GM12875 (cell line): ENCODE results near the gene THADA.

Experiments used
- H3K4me3 ChIP-seq: one replicate; pipeline ENCODE4 v1.5.1; 2011; ENCODE audit warnings: low read depth, low read length, control low read depth
- CTCF ChIP-seq: IDR thresholded peaks from 2 replicates; pipeline ENCODE4 v1.5.1; 2011; ENCODE audit warnings: low read depth, mild to moderate bottlenecking, control low read depth, inconsistent platforms, low read length, moderate library complexity, borderline replicate concordance; ENCODE audit not compliant: insufficient read depth

The THADA gene

GRCh38 chr2:43348908-43349661, 246.8 kb downstream of the THADA start:
- H3K4me3 ChIP-seq: no peak overlapping the region
- TF ChIP-seq CTCF: no peak

GRCh38 chr2:43347746-43348145, 248.1 kb downstream of the THADA start:
- no peak overlapping the region for H3K4me3 ChIP-seq
- TF ChIP-seq CTCF: no peak

GRCh38 chr2:43346602-43347567, 249.0 kb downstream of the THADA start:
- no peak for TF ChIP-seq CTCF
- H3K4me3 ChIP-seq: no peak overlapping the region

- no peak overlapping the region for H3K4me3 ChIP-seq
- no peak for TF ChIP-seq CTCF
Observed at GRCh38 chr2:43345872-43346271, 250.0 kb downstream of the THADA start.

GRCh38 chr2:43345391-43345813, 250.4 kb downstream of the THADA start:
- no peak overlapping the region for H3K4me3 ChIP-seq
- TF ChIP-seq CTCF: no peak

GRCh38 chr2:43344868-43345373, 250.9 kb downstream of the THADA start:
- TF ChIP-seq CTCF: no peak
- no peak overlapping the region for H3K4me3 ChIP-seq
